ENCODE measurements around the gene C2CD3. TPM values are rescaled to one million over a fixed set of nuclear protein-coding genes. Genes with fewer than 3 reads are reported as not detected.

C2CD3 gene
- total and polyA plus RNA-seq, 10 of the 15 experiments (the other 5 are each of a cell fraction or from before 2014, with no cell fraction given): 2.3 to 24.0 (median 16.3) TPM

DNA sequence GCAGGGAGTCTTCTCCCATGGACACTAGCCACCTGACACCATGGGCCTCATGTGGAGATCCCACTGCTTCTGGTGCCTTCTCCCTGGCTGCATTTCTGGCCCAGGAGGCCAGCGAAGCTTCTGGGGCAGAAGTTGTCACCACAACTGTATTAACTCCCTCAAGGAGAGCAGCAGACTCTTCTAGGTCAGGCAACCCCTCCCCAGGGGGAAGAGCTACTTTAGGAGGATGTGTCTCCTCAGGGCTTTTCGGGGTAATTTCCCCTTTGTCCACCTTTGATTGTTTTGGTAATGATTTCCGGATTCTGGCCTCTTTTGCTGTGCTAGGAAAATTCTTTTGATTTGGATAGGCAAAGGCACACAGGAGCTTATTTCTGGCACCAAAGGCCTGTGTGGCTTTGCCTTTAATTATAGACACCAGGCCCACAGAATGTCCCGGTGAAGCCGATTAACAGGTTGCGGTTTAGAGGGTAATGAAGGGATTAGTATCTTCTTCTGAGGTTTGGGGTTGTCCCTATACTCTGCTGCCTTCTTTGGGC lies 179.3 kb downstream of the C2CD3 start:
- H3K27ac ChIP-seq (ENCODE audit: control insufficient read depth, insufficient read depth): peak overlapping the region; percentile 29
- no peaks in the 10 kb centered on the region for H3K27me3 ChIP-seq (replicated peaks in 1 of 2; ENCODE audit: control insufficient read depth in 2 of 2, insufficient read depth in 2 of 2, low read length in 1 of 2)
- peak overlapping the region; percentile 1 for H3K9ac ChIP-seq (ENCODE audit: control insufficient read depth, insufficient read depth, low read length)
- under 1% methylated on average over 6 of the region's 6 CpGs for WGBS (ENCODE audit: insufficient coverage, insufficient replicate concordance, low lambda C conversion rate, missing lambda C conversion rate)
- H3K36me3 ChIP-seq (ENCODE audit: control insufficient read depth in 2 of 2, insufficient read depth in 2 of 2, low read length in 1 of 2): no peaks in the 10 kb centered on the region
- in situ Hi-C loops (cut with MboI) (no loop called here), intact Hi-C loops (cut with micrococcal nuclease; ENCODE audit: unreplicated experiment) (loop anchor here (10.0 kb wide), 1 partner anchor 1823 kb away; the partner anchor contains the start of gene UVRAG)
- H3K4me1 ChIP-seq (ENCODE audit: control insufficient read depth, insufficient read depth, low read length): peaks cover 48% of the 10 kb centered on the region
- no peak overlapping the region for H3K4me3 ChIP-seq
- DNase-seq (ENCODE audit: low read depth, low spot score) (peak; percentile 60), ATAC-seq (peak; percentile 75), FAIRE-seq (no peak)
- SMC1A ChIA-PET (ENCODE audit: uncharacterized antibody, unreplicated experiment): interaction anchor here (0.6 to 3.9 kb wide), 6 partner anchors 9 to 178 kb away, joined by 3 to 38 read pairs (median 4); partner anchors contain the start of gene UCP2
- peak overlapping the region; percentile 75 for H2AFZ ChIP-seq (ENCODE audit: control insufficient read depth, low read depth, low read length)
- peak overlapping the region; percentile 57 for H3K4me2 ChIP-seq (ENCODE audit: control insufficient read depth, insufficient read depth)
- POLR2A ChIA-PET: interaction anchor here (1.0 to 3.5 kb wide), 3 partner anchors 11 to 30 kb away, joined by 3 to 41 read pairs (median 4); partner anchors contain the start of gene UCP2
- RAD21 ChIA-PET (ENCODE audit: unreplicated experiment): interaction anchor here (0.8 to 4.1 kb wide), 4 partner anchors 10 to 114 kb away, joined by 3 to 47 read pairs (median 6); partner anchors contain the start of gene UCP2
- H3K79me2 ChIP-seq (ENCODE audit: control insufficient read depth, insufficient read depth, low read length): no peaks in the 10 kb centered on the region
- CTCF ChIA-PET: interaction anchor here (0.8 to 1.6 kb wide), 7 partner anchors 12 to 170 kb away, joined by 3 to 9 read pairs (median 4); no protein-coding TSS in a partner anchor
- no peaks in the 10 kb centered on the region for H3K9me3 ChIP-seq (replicated peaks; ENCODE audit: control insufficient read depth, insufficient read depth, low read length)
- BruUV-seq (replicated peaks): no TSS peak
- no peaks in the 10 kb centered on the region for H4K20me1 ChIP-seq (ENCODE audit: control insufficient read depth, insufficient read depth)
- TF ChIP-seq GATAD2B (conservative IDR thresholded peaks at IDR 0.05; ENCODE audit: low read depth) (no peak), HDGF (IDR thresholded peaks at IDR 0.05) (no peak), KLF5 (IDR thresholded peaks at IDR 0.05; ENCODE audit: partially characterized antibody) (no peak), CREM (IDR thresholded peaks at IDR 0.05; ENCODE audit: low read depth) (no peak), CHD1 (IDR thresholded peaks at IDR 0.05; ENCODE audit: low read depth, low read length) (no peak), ZSCAN29 (IDR thresholded peaks at IDR 0.05) (no peak), ZNF217 (IDR thresholded peaks at IDR 0.05) (no peak), SUZ12 (IDR thresholded peaks at IDR 0.05; ENCODE audit: unreplicated experiment) (no peak), POLR2AphosphoS5 (IDR thresholded peaks at IDR 0.05; ENCODE audit: low read length) (no peak), KDM1A (IDR thresholded peaks at IDR 0.05; ENCODE audit: borderline replicate concordance) (no peak), ESRRA (IDR thresholded peaks at IDR 0.05; ENCODE audit: low read length) (no peak), ZNF274 (IDR thresholded peaks at IDR 0.05; ENCODE audit: insufficient read depth, insufficient read length) (no peak), SREBF2 (IDR thresholded peaks at IDR 0.05; ENCODE audit: low read length) (no peak)
- TF ChIP-seq, protein P1, sequence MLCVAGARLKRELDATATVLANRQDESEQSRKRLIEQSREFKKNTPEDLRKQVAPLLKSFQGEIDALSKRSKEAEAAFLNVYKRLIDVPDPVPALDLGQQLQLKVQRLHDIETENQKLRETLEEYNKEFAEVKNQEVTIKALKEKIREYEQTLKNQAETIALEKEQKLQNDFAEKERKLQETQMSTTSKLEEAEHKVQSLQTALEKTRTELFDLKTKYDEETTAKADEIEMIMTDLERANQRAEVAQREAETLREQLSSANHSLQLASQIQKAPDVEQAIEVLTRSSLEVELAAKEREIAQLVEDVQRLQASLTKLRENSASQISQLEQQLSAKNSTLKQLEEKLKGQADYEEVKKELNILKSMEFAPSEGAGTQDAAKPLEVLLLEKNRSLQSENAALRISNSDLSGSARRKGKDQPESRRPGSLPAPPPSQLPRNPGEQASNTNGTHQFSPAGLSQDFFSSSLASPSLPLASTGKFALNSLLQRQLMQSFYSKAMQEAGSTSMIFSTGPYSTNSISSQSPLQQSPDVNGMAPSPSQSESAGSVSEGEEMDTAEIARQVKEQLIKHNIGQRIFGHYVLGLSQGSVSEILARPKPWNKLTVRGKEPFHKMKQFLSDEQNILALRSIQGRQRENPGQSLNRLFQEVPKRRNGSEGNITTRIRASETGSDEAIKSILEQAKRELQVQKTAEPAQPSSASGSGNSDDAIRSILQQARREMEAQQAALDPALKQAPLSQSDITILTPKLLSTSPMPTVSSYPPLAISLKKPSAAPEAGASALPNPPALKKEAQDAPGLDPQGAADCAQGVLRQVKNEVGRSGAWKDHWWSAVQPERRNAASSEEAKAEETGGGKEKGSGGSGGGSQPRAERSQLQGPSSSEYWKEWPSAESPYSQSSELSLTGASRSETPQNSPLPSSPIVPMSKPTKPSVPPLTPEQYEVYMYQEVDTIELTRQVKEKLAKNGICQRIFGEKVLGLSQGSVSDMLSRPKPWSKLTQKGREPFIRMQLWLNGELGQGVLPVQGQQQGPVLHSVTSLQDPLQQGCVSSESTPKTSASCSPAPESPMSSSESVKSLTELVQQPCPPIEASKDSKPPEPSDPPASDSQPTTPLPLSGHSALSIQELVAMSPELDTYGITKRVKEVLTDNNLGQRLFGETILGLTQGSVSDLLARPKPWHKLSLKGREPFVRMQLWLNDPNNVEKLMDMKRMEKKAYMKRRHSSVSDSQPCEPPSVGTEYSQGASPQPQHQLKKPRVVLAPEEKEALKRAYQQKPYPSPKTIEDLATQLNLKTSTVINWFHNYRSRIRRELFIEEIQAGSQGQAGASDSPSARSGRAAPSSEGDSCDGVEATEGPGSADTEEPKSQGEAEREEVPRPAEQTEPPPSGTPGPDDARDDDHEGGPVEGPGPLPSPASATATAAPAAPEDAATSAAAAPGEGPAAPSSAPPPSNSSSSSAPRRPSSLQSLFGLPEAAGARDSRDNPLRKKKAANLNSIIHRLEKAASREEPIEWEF (IDR thresholded peaks at IDR 0.05; ENCODE audit: insufficient replicate concordance, low read depth, low read length): no peak
- TF ChIP-seq, protein P2, sequence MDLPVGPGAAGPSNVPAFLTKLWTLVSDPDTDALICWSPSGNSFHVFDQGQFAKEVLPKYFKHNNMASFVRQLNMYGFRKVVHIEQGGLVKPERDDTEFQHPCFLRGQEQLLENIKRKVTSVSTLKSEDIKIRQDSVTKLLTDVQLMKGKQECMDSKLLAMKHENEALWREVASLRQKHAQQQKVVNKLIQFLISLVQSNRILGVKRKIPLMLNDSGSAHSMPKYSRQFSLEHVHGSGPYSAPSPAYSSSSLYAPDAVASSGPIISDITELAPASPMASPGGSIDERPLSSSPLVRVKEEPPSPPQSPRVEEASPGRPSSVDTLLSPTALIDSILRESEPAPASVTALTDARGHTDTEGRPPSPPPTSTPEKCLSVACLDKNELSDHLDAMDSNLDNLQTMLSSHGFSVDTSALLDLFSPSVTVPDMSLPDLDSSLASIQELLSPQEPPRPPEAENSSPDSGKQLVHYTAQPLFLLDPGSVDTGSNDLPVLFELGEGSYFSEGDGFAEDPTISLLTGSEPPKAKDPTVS (IDR thresholded peaks at IDR 0.05; ENCODE audit: low read depth, low read length): no peak
- TF ChIP-seq, protein P3, sequence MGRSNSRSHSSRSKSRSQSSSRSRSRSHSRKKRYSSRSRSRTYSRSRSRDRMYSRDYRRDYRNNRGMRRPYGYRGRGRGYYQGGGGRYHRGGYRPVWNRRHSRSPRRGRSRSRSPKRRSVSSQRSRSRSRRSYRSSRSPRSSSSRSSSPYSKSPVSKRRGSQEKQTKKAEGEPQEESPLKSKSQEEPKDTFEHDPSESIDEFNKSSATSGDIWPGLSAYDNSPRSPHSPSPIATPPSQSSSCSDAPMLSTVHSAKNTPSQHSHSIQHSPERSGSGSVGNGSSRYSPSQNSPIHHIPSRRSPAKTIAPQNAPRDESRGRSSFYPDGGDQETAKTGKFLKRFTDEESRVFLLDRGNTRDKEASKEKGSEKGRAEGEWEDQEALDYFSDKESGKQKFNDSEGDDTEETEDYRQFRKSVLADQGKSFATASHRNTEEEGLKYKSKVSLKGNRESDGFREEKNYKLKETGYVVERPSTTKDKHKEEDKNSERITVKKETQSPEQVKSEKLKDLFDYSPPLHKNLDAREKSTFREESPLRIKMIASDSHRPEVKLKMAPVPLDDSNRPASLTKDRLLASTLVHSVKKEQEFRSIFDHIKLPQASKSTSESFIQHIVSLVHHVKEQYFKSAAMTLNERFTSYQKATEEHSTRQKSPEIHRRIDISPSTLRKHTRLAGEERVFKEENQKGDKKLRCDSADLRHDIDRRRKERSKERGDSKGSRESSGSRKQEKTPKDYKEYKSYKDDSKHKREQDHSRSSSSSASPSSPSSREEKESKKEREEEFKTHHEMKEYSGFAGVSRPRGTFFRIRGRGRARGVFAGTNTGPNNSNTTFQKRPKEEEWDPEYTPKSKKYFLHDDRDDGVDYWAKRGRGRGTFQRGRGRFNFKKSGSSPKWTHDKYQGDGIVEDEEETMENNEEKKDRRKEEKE (IDR thresholded peaks at IDR 0.05): no peak
